ENCODE data around the gene SLC6A8. TPM values are rescaled to one million over a fixed set of nuclear protein-coding genes. Genes with fewer than 3 reads are reported as not detected.
"Not testable (repeated sequence)": the region's sequence is repeated elsewhere in the genome, so short reads cannot be mapped to it uniquely, and the experiment has no call there.

SLC6A8 gene
- total and polyA plus RNA-seq, 2 donors (not counting 3 experiments of a cell fraction or from before 2014, with no cell fraction given): 22.7 to 23.6 TPM

- BruUV-seq (replicated peaks); POLR2A ChIA-PET; H3K9me3 ChIP-seq (replicated peaks; ENCODE audit: control insufficient read depth, insufficient read depth, low read length); H3K27me3 ChIP-seq (ENCODE audit: control insufficient read depth in 2 of 2, insufficient read depth in 2 of 2, low read length in 2 of 2); H3K9ac ChIP-seq (replicated peaks; ENCODE audit: extremely low read depth, insufficient read depth, low read length); H3K4me2 ChIP-seq (ENCODE audit: insufficient read depth, low read length); H4K20me1 ChIP-seq (replicated peaks; ENCODE audit: control insufficient read depth, extremely low read depth, insufficient read depth, low read length); dilution Hi-C loops (cut with MboI; ENCODE audit: extremely low pct_ligation_motif_present, low sequenced_read_pairs); H3K4me3 ChIP-seq (replicated peaks in 1 of 3; ENCODE audit: insufficient read depth in 1 of 3, low read depth in 1 of 3, low read length in 3 of 3); H2AFZ ChIP-seq (ENCODE audit: low read depth, low read length); H3K9me1 ChIP-seq (replicated peaks; ENCODE audit: control insufficient read depth, extremely low read depth, insufficient read depth, low read length); intact Hi-C loops (cut with micrococcal nuclease): not testable (repeated sequence)
- peak overlapping the region; percentile 23 for H3K27ac ChIP-seq (ENCODE audit: insufficient read depth, low read depth, low read length)
- CTCF ChIA-PET: interaction anchor here (1.0 kb wide), 1 partner anchor 18 kb away, joined by 6 read pairs; the partner anchor contains the start of gene SLC6A8
- DNase-seq (ENCODE audit: low read depth, low spot score) (peak; percentile 33), FAIRE-seq (peak; percentile 61)
- peaks cover 18% of the 10 kb centered on the region for H3K4me1 ChIP-seq (ENCODE audit: control insufficient read depth, extremely low read depth, insufficient read depth, low read length)
- H3K79me2 ChIP-seq (ENCODE audit: control insufficient read depth, insufficient read depth, low read length): peaks cover 11% of the 10 kb centered on the region
- peaks cover 2 to 21% of the 10 kb centered on the region in 2 experiments for H3K36me3 ChIP-seq (ENCODE audit: control insufficient read depth in 2 of 2, extremely low read depth in 1 of 2, insufficient read depth in 2 of 2, low read length in 2 of 2)
These were observed 17.8 kb downstream of the SLC6A8 start for GRCh38 chrX:153705403-153706060.

DNA sequence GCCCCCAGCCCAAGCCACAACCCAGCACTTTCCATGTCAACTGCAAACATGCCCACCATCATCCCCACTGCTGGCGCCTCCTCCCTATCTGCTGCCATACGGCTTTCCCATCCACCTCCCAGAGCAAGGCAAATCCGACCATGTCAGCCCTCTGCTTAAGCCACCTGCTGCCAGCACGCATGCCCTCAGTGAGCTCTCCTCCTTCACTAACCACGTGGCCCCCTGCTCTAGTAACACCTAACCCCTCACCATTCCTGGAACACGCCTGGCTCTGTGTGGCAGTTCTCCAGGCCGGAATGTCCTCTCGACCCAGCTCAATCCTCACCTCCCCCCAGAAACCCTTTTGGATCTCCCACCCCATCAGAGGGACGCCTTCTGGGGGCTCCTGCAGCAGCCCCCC is 19.1 kb downstream of the SLC6A8 start:
- Histone ChIP-seq H3K9ac (replicated peaks; ENCODE audit: extremely low read depth, insufficient read depth, low read length) (no peak overlapping the region), H2AFZ (ENCODE audit: low read depth, low read length) (no peak overlapping the region), H3K27ac (ENCODE audit: insufficient read depth, low read depth, low read length) (no peak overlapping the region), H3K36me3 (ENCODE audit: control insufficient read depth in 2 of 2, extremely low read depth in 1 of 2, insufficient read depth in 2 of 2, low read length in 2 of 2) (peaks cover 2 to 18% of the 10 kb centered on the region in 2 experiments), H3K9me1 (replicated peaks; ENCODE audit: control insufficient read depth, extremely low read depth, insufficient read depth, low read length) (no peaks in the 10 kb centered on the region), H3K4me1 (ENCODE audit: control insufficient read depth, extremely low read depth, insufficient read depth, low read length) (peaks cover 14% of the 10 kb centered on the region), H4K20me1 (replicated peaks; ENCODE audit: control insufficient read depth, extremely low read depth, insufficient read depth, low read length) (no peaks in the 10 kb centered on the region), H3K4me2 (ENCODE audit: insufficient read depth, low read length) (no peak overlapping the region), H3K9me3 (replicated peaks; ENCODE audit: control insufficient read depth, insufficient read depth, low read length) (no peaks in the 10 kb centered on the region), H3K4me3 (replicated peaks in 1 of 3; ENCODE audit: insufficient read depth in 1 of 3, low read depth in 1 of 3, low read length in 3 of 3) (no peak overlapping the region), H3K79me2 (ENCODE audit: control insufficient read depth, insufficient read depth, low read length) (peaks cover 11% of the 10 kb centered on the region), H3K27me3 (ENCODE audit: control insufficient read depth in 2 of 2, insufficient read depth in 2 of 2, low read length in 2 of 2) (no peaks in the 10 kb centered on the region)
- ChIA-PET CTCF (no interaction called here), POLR2A (no interaction called here)
- intact Hi-C loops (cut with micrococcal nuclease) (no loop called here), dilution Hi-C loops (cut with MboI; ENCODE audit: extremely low pct_ligation_motif_present, low sequenced_read_pairs) (no loop called here)
- no peak for DNase-seq (ENCODE audit: low read depth, low spot score)
- no TSS peak for BruUV-seq (replicated peaks)
- TF ChIP-seq, protein P1, sequence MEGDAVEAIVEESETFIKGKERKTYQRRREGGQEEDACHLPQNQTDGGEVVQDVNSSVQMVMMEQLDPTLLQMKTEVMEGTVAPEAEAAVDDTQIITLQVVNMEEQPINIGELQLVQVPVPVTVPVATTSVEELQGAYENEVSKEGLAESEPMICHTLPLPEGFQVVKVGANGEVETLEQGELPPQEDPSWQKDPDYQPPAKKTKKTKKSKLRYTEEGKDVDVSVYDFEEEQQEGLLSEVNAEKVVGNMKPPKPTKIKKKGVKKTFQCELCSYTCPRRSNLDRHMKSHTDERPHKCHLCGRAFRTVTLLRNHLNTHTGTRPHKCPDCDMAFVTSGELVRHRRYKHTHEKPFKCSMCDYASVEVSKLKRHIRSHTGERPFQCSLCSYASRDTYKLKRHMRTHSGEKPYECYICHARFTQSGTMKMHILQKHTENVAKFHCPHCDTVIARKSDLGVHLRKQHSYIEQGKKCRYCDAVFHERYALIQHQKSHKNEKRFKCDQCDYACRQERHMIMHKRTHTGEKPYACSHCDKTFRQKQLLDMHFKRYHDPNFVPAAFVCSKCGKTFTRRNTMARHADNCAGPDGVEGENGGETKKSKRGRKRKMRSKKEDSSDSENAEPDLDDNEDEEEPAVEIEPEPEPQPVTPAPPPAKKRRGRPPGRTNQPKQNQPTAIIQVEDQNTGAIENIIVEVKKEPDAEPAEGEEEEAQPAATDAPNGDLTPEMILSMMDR (IDR thresholded peaks at IDR 0.05; ENCODE audit: extremely low read depth in 1 of 2, insufficient read depth in 1 of 2, low read depth in 1 of 2, low read length in 2 of 2): no peak
- TF ChIP-seq POLR2A (IDR thresholded peaks at IDR 0.05; ENCODE audit: low read depth, low read length) (no peak), EZH2 (IDR thresholded peaks at IDR 0.05; ENCODE audit: borderline replicate concordance, low read depth, low read length, severe bottlenecking) (no peak), GATA2 (IDR thresholded peaks at IDR 0.05; ENCODE audit: insufficient read depth, insufficient read length, low read depth, low read length) (no peak), JUN (IDR thresholded peaks at IDR 0.05; ENCODE audit: borderline replicate concordance, insufficient read depth, insufficient read length, low read depth) (no peak), MYC (IDR thresholded peaks at IDR 0.05; ENCODE audit: low read depth, low read length) (no peak), POLR2AphosphoS5 (IDR thresholded peaks at IDR 0.05; ENCODE audit: insufficient read depth, low read depth, low read length) (no peak), FOS (IDR thresholded peaks at IDR 0.05; ENCODE audit: borderline replicate concordance, insufficient read depth, low read length) (no peak)
- TF ChIP-seq, protein P2, sequence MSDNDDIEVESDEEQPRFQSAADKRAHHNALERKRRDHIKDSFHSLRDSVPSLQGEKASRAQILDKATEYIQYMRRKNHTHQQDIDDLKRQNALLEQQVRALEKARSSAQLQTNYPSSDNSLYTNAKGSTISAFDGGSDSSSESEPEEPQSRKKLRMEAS (IDR thresholded peaks at IDR 0.05; ENCODE audit: insufficient read depth, insufficient read length): no peak
- FAIRE-seq: no peak
